OCI-LY3 (cell line): ENCODE data around the gene FRMD4B.

ENCODE experiments used
- H2AFZ ChIP-seq: fragments of 200-600, 300-600 bp; shearing (Covaris generic); 2 replicates; pipeline ENCODE4 v1.6.0; 2014; ENCODE audit warnings: antibody characterized with exemption, low read depth, low read length
- H3K27ac ChIP-seq: fragments of 200-600, 300-600 bp; sonication (generic); 2 replicates; pipeline ENCODE4 v1.5.1; 2014; ENCODE audit warnings: mild to moderate bottlenecking, low read length, moderate library complexity, mixed read lengths
- H3K27me3 ChIP-seq: fragments of 200-600, 300-600 bp; sonication (generic); 2 replicates; pipeline ENCODE4 v1.6.1; 2014; ENCODE audit warnings: low read depth, low read length, mixed read lengths
- H3K36me3 ChIP-seq: fragments of 200-600, 300-600 bp; sonication (generic); replicated peaks from 2 replicates; pipeline ENCODE3; 2014; ENCODE audit warnings: low read depth, low read length, mixed read lengths
- H3K4me1 ChIP-seq: fragments of 300-600, 200-600 bp; sonication (generic); 2 replicates; pipeline ENCODE4 v1.6.1; 2014; ENCODE audit warnings: low read length, mixed read lengths
- H3K4me2 ChIP-seq: fragments of 200-600, 300-600 bp; sonication (generic); 2 replicates; pipeline ENCODE4 v1.6.1; 2014; ENCODE audit warnings: low read length, mixed read lengths
- H3K4me3 ChIP-seq: fragments of 300-600, 200-600 bp; sonication (generic); 2 replicates; pipeline ENCODE4 v1.5.1; 2014; ENCODE audit warnings: antibody characterized with exemption, mild to moderate bottlenecking, low read length, moderate library complexity
- H3K79me2 ChIP-seq: fragments of 300-600, 200-600 bp; shearing (Covaris generic); 2 replicates; pipeline ENCODE4 v1.6.1; 2014; ENCODE audit warnings: mild to moderate bottlenecking, low read length, mixed read lengths
- H3K9ac ChIP-seq: fragments of 300-600, 200-600 bp; shearing (Covaris generic); 2 replicates; pipeline ENCODE4 v1.6.0; 2014; ENCODE audit warnings: mild to moderate bottlenecking, low read length, moderate library complexity
- H3K9me3 ChIP-seq: fragments of 200-600, 300-600 bp; shearing (Covaris generic); 2 replicates; pipeline ENCODE4 v1.6.1; 2014; ENCODE audit warnings: low read length, mixed read lengths; ENCODE audit not compliant: insufficient read depth
- H4K20me1 ChIP-seq: fragments of 200-600, 300-600 bp; sonication (generic); 2 replicates; pipeline ENCODE4 v1.6.1; 2016; ENCODE audit warnings: low read length, mixed read lengths; ENCODE audit not compliant: insufficient read depth
- CTCF ChIP-seq: fragments of 200-600, 300-600 bp; sonication (generic); IDR thresholded peaks from 2 replicates; pipeline ENCODE4 v1.5.1; 2014; ENCODE audit warnings: antibody characterized with exemption, low read length, low read depth
- EZH2phosphoT487 ChIP-seq: fragments of 200-600 bp; shearing (Covaris generic); IDR thresholded peaks from 2 replicates; pipeline ENCODE4 v1.6.1; 2018; ENCODE audit warnings: antibody characterized with exemption, mixed run types, low read depth

FRMD4B gene

DNA sequence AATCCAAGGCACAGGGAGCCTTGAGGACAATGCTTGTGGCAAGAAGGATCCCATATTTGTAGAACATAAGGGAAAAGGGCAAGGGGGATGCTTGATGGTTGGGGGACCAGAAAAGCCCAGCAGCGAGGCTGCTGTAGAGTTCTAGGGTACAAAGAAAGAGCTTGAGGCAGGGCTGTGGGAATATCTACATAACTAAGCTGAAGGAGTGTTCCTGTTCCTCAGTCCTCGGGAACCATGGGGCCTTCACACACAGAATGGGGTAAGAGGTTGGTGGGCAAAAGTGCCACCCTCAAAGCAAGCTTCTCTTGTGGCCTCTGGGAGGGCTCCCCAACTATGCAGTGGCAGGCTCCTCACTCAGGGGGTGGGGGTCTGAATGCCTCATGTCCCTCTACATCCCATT is 6.5 kb upstream of the FRMD4B start:
- Histone ChIP-seq H3K4me1 (no peaks in the 10 kb centered on the region), H4K20me1 (no peaks in the 10 kb centered on the region), H3K27ac (no peak overlapping the region)

GRCh38 chr3:69391554-69391953 is 5.7 kb upstream of the FRMD4B start:
- Histone ChIP-seq H3K4me3 (no peak overlapping the region), H4K20me1 (no peaks in the 10 kb centered on the region), H2AFZ (no peak overlapping the region), H3K36me3 (no peaks in the 10 kb centered on the region), H3K27me3 (peaks cover 17% of the 10 kb centered on the region), H3K9me3 (no peaks in the 10 kb centered on the region), H3K4me1 (no peaks in the 10 kb centered on the region), H3K79me2 (no peaks in the 10 kb centered on the region), H3K4me2 (no peak overlapping the region), H3K27ac (no peak overlapping the region), H3K9ac (no peak overlapping the region)
- TF ChIP-seq CTCF (no peak), EZH2phosphoT487 (no peak)

More for the DNA sequence above, 6.5 kb upstream of the FRMD4B start:
- Histone ChIP-seq H3K9me3 (no peaks in the 10 kb centered on the region), H3K79me2 (no peaks in the 10 kb centered on the region), H2AFZ (no peak overlapping the region), H3K9ac (no peak overlapping the region), H3K4me3 (no peak overlapping the region), H3K27me3 (peaks cover 17% of the 10 kb centered on the region), H3K4me2 (no peak overlapping the region), H3K36me3 (no peaks in the 10 kb centered on the region)
- TF ChIP-seq EZH2phosphoT487: no peak
- TF ChIP-seq CTCF: no peak

DNA sequence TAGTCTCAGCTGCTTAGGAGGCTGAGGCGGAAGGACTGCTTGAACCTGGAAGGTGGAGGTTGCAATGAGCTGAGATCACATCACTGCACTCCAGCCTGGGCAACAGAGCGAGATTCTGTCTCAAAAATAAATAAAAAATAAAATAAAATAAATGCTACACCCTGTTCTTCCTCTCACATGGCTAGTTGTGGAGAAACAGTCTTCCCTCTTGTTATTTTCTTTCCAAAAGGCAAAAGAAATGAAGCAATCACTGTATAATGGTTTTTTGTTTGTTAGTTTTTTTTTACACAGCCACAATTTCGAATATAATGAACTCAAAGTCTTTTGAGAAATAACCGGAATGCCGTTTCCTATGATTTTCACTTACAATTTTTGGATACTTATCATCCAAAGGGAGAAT is 4.9 kb upstream of the FRMD4B start:
- H3K27me3 ChIP-seq: peaks cover 17% of the 10 kb centered on the region
- H3K4me3 ChIP-seq: no peak overlapping the region
- H3K4me1 ChIP-seq: no peaks in the 10 kb centered on the region
- no peaks in the 10 kb centered on the region for H3K79me2 ChIP-seq
- H3K4me2 ChIP-seq: no peak overlapping the region
- no peaks in the 10 kb centered on the region for H3K9me3 ChIP-seq
- no peaks in the 10 kb centered on the region for H4K20me1 ChIP-seq
- H3K9ac ChIP-seq: no peak overlapping the region
- TF ChIP-seq EZH2phosphoT487 (no peak), CTCF (no peak)
- no peak overlapping the region for H2AFZ ChIP-seq
- H3K27ac ChIP-seq: no peak overlapping the region
- no peaks in the 10 kb centered on the region for H3K36me3 ChIP-seq

GRCh38 chr3:69389520-69390248 is 3.8 kb upstream of the FRMD4B start:
- Histone ChIP-seq H3K27ac (no peak overlapping the region), H3K36me3 (no peaks in the 10 kb centered on the region), H3K79me2 (no peaks in the 10 kb centered on the region), H3K27me3 (peaks cover 23% of the 10 kb centered on the region), H3K4me2 (no peak overlapping the region), H3K4me1 (no peaks in the 10 kb centered on the region), H3K9ac (no peak overlapping the region), H3K9me3 (no peaks in the 10 kb centered on the region), H2AFZ (no peak overlapping the region), H3K4me3 (no peak overlapping the region), H4K20me1 (no peaks in the 10 kb centered on the region)
- TF ChIP-seq EZH2phosphoT487: no peak
